Activated CD8-positive, alpha-beta memory T cell treated with anti-CD3 and anti-CD28 coated beads, Interleukin-2, amount 10 ng/mL, durations not matched to agents 7 days and 5 days (primary cell): ENCODE measurements around the gene AKAP12. TPM values are rescaled to one million over a fixed set of nuclear protein-coding genes. Genes with fewer than 3 reads are reported as not detected.

Experiments
- ATAC-seq: fragments of 150-1000 bp; cut with Tn5 transposase; one replicate; pipeline ENCODE4 v1.10.0; 2021; ENCODE audit warnings: moderate library complexity
- CTCF ChIA-PET: fragments of 350-600 bp; sonication (Branson Sonifier 250); formaldehyde crosslinking; loops from one replicate; lab custom pipeline; 2021; ENCODE audit warnings: antibody characterized with exemption; lab: Charles Lee
- DNase-seq: peaks from one replicate; pipeline ENCODE4 v3.0.0-alpha.2; 2020
- H3K27ac Mint-ChIP-seq: one replicate; pipeline ENCODE4 v1.8.0; 2021; ENCODE audit warnings: mild to moderate bottlenecking, mixed read lengths
- H3K27me3 Mint-ChIP-seq: one replicate; pipeline ENCODE4 v1.8.0; 2021; ENCODE audit warnings: mixed read lengths
- H3K36me3 Mint-ChIP-seq: one replicate; pipeline ENCODE4 v1.8.0; 2021; ENCODE audit warnings: mild to moderate bottlenecking, mixed read lengths
- H3K4me1 Mint-ChIP-seq: one replicate; pipeline ENCODE4 v1.8.0; 2021; ENCODE audit warnings: mixed read lengths
- H3K4me3 Mint-ChIP-seq: one replicate; pipeline ENCODE4 v1.8.0; 2021; ENCODE audit warnings: mild to moderate bottlenecking, moderate library complexity, mixed read lengths
- H3K9me3 Mint-ChIP-seq: one replicate; pipeline ENCODE4 v1.8.0; 2022; ENCODE audit warnings: low read depth, mixed read lengths
- total RNA-seq, 2 experiments: library from RNA; stranded (reverse); gene quantifications; one replicate each; pipeline ENCODE4 v1.2.3, GENCODE V29; 2021

AKAP12 gene
- total RNA-seq, 2 experiments from 2014 or later: 0.75 to 0.85 TPM

DNA sequence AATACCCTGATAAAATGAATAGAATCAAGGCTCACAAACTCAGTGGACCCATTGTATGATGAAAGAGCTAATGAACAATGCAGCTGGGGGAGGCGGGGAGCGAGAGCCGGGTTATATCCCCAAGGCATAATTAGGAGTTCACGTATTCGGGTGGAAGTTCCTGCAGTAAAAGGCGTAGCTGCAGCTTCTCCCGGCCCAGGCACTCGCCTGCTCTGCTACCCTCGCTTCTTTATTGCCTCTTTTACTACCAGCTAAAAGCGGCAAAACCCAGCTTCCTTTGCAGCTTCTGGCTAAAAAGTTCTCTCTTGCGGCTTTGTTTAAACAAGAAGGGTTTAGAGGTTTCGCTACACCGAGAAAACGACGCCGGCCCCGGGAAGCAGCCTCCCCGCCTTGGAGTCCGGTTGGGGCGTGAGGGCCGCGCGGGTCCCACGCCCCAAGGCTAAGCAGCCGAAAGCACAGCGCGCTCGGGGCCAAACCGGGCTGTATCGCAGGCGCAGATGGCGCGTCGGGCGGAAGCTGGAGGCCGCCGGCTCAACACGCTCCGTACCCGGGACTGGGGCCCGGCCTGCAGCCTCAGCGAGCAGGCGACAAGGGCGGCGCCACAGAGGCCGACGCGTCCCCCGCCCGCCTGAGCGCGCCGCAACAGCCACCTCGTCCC is 150.0 kb downstream of the AKAP12 start:
- ATAC-seq (peak; percentile 72), DNase-seq (no peak)
- peaks cover 54% of the 10 kb centered on the region for H3K4me1 Mint-ChIP-seq
- CTCF ChIA-PET: interaction anchor here (1.1 to 2.8 kb wide), 7 partner anchors 9 to 63 kb away, joined by 3 to 19 read pairs (median 4); a partner anchor contains a TSS
- H3K9me3 Mint-ChIP-seq: no peaks in the 10 kb centered on the region
- H3K36me3 Mint-ChIP-seq: peaks cover 28% of the 10 kb centered on the region
- H3K4me3 Mint-ChIP-seq: peak overlapping the region; percentile 85
- H3K27ac Mint-ChIP-seq: peak overlapping the region; percentile 98
- H3K27me3 Mint-ChIP-seq: no peaks in the 10 kb centered on the region

- ATAC-seq: peak; percentile 83
- CTCF ChIA-PET: interaction anchor here (1.1 to 2.8 kb wide), 7 partner anchors 10 to 62 kb away, joined by 3 to 19 read pairs (median 4); a partner anchor contains a TSS
- H3K4me1 Mint-ChIP-seq: peaks cover 54% of the 10 kb centered on the region
- H3K27ac Mint-ChIP-seq: peak overlapping the region; percentile 96
- peaks cover 27% of the 10 kb centered on the region for H3K36me3 Mint-ChIP-seq
- no peaks in the 10 kb centered on the region for H3K27me3 Mint-ChIP-seq
- H3K4me3 Mint-ChIP-seq: peak overlapping the region; percentile 45
- no peaks in the 10 kb centered on the region for H3K9me3 Mint-ChIP-seq
- peak; percentile 98 for DNase-seq
Measured at GRCh38 chr6:151390276-151390850, 150.6 kb downstream of the AKAP12 start.

GRCh38 chr6:151390851-151391470 is 151.2 kb downstream of the AKAP12 start:
- Mint-ChIP-seq H3K27me3 (no peaks in the 10 kb centered on the region), H3K27ac (peak overlapping the region; percentile 96), H3K36me3 (peaks cover 24% of the 10 kb centered on the region), H3K4me3 (peak overlapping the region; percentile 92), H3K9me3 (no peaks in the 10 kb centered on the region), H3K4me1 (peaks cover 52% of the 10 kb centered on the region)
- DNase-seq (peak; percentile 87), ATAC-seq (peak; percentile 20)
- CTCF ChIA-PET: interaction anchor here (1.1 to 1.6 kb wide), 3 partner anchors 11 to 15 kb away, joined by 3 to 11 read pairs (median 3); no protein-coding TSS in a partner anchor

DNA sequence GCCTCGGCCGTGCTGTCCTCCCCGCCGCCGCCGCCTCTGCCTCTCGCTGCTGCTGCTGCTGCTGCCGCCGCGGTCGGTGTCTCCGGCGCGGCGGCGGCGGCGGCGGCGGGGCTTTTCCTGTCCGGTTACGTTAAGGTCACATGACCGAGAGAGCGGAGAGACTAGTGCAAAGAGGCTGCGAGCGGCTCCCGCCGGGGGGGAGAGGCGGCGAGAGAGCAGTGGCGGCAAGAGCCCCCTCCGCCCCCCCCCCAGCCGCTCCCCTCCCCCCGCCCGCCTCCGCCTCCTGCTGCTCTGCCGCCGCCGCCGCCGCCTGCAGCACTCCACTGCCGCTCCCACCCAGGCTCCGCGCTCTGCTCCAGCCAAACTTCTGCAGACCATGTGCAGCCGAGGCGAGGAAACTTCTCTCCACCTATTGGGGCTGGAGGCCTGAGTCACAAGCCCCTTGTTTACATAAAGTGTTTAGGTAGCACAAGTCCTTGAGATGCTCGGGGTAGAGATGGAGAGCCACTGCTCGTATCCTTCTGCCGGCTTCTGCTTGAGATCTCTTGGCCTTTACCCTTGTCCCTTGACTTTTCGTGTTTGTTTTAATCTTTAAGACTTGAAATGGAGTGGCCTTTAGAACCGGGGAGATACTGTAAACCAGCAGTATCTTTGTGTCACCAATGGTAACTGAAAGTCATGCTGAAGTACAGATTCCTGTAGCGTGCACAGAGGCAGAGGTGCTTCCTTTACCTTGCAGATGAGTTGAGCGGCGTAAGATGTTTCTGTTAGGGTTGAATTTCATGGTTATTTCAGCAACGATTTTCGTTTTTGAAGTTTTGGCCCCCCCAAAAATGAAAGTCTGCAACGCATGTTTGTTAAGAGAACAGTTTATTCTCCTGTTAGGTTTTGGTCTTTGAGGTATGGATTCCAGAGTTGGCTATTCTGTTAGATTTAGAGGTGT is 152.0 kb downstream of the AKAP12 start, which contains the start of gene ZBTB2:
Gene ZBTB2 (minus strand): TSS at position 89 of the 943 bp plus-strand sequence. CDS start 17,922 bp downstream, outside the sequence.
- peak within 1 kb of the TSS; percentile 92 for H3K4me3 Mint-ChIP-seq
- CTCF ChIA-PET: no interaction called here
- peaks cover 54% of the 10 kb centered on the region for H3K4me1 Mint-ChIP-seq
- no peaks in the 10 kb centered on the region for H3K27me3 Mint-ChIP-seq
- H3K27ac Mint-ChIP-seq: peak within 1 kb of the TSS; percentile 96
- ATAC-seq (peak; percentile 15), DNase-seq (peak; percentile 83)
- H3K9me3 Mint-ChIP-seq: no peaks in the 10 kb centered on the region
- H3K36me3 Mint-ChIP-seq: peaks cover 24% of the 10 kb centered on the region

- Mint-ChIP-seq H3K27me3 (no peaks in the 10 kb centered on the region), H3K4me1 (peaks cover 53% of the 10 kb centered on the region), H3K36me3 (peaks cover 24% of the 10 kb centered on the region), H3K27ac (peak overlapping the region; percentile 96), H3K9me3 (no peaks in the 10 kb centered on the region), H3K4me3 (peak overlapping the region; percentile 92)
- DNase-seq: no peak
- ATAC-seq: no peak
- CTCF ChIA-PET: interaction anchor here (0.9 kb wide), 1 partner anchor 13 kb away, joined by 3 read pairs; no protein-coding TSS in a partner anchor
Measured at GRCh38 chr6:151392427-151392826, 152.7 kb downstream of the AKAP12 start.

- no peaks in the 10 kb centered on the region for H3K9me3 Mint-ChIP-seq
- H3K4me3 Mint-ChIP-seq: peak overlapping the region; percentile 92
- peak overlapping the region; percentile 96 for H3K27ac Mint-ChIP-seq
- no peak for ATAC-seq
- H3K36me3 Mint-ChIP-seq: peaks cover 29% of the 10 kb centered on the region
- H3K27me3 Mint-ChIP-seq: no peaks in the 10 kb centered on the region
- CTCF ChIA-PET: interaction anchor here (0.6 to 4.9 kb wide), 3 partner anchors 13 to 69 kb away, joined by 3 to 20 read pairs (median 4); no protein-coding TSS in a partner anchor
- peaks cover 52% of the 10 kb centered on the region for H3K4me1 Mint-ChIP-seq
- no peak for DNase-seq
Measured at GRCh38 chr6:151393410-151393809, 153.6 kb downstream of the AKAP12 start.

GRCh38 chr6:151399679-151400078 is 159.9 kb downstream of the AKAP12 start:
- Mint-ChIP-seq H3K9me3 (no peaks in the 10 kb centered on the region), H3K27me3 (no peaks in the 10 kb centered on the region), H3K27ac (no peak overlapping the region), H3K4me3 (no peak overlapping the region), H3K4me1 (peaks cover 55% of the 10 kb centered on the region), H3K36me3 (peaks cover 45% of the 10 kb centered on the region)
- CTCF ChIA-PET: no interaction called here
- no peak for ATAC-seq
- DNase-seq: no peak

DNA sequence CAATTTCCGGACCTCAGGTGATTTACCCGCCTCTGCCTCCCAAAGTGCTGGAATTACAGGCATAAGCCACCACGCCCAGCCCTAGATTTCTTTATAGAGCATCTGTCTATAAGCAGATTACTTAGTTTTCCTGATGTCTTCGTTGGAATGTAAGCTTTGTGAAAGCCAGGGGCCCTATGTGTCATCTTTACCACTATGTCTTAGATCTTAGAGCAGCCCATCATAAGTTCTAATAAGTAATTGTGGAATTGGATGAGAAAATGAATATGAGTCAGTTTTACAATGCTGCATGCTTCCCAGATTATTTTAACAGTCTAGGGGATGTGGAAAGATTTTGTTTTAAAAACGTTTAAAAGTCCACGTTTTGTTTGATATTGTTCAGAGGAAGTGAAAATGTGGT is 160.7 kb downstream of the AKAP12 start:
- Mint-ChIP-seq H3K36me3 (peaks cover 48% of the 10 kb centered on the region), H3K27me3 (no peaks in the 10 kb centered on the region), H3K27ac (peak overlapping the region; percentile 32), H3K4me1 (peaks cover 47% of the 10 kb centered on the region), H3K9me3 (no peaks in the 10 kb centered on the region), H3K4me3 (no peak overlapping the region)
- DNase-seq (no peak), ATAC-seq (no peak)
- CTCF ChIA-PET: no interaction called here

DNA sequence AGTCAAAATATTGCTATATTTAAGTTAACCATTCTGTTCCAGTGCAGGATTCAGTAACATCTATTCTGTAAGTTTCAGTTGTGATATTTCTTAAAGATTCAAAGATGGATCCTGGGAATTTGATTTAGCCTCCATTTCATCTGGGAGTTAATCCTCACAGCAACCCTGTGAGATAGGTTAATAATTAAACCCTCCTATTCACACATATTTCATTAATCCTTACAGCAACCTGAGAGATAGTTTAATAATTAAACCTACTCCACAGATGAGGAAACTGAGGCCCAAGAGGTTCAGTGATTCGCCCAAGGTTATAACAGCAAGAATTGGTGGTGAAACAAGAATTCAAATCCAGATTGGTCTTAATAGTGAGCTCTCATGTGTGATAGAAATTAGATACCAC is 162.5 kb downstream of the AKAP12 start:
- no peaks in the 10 kb centered on the region for H3K9me3 Mint-ChIP-seq
- no peak for DNase-seq
- no peak overlapping the region for H3K27ac Mint-ChIP-seq
- peaks cover 52% of the 10 kb centered on the region for H3K36me3 Mint-ChIP-seq
- H3K4me1 Mint-ChIP-seq: peaks cover 41% of the 10 kb centered on the region
- CTCF ChIA-PET: no interaction called here
- no peak overlapping the region for H3K4me3 Mint-ChIP-seq
- ATAC-seq: no peak
- no peaks in the 10 kb centered on the region for H3K27me3 Mint-ChIP-seq

- no peak overlapping the region for H3K27ac Mint-ChIP-seq
- peaks cover 48% of the 10 kb centered on the region for H3K36me3 Mint-ChIP-seq
- no peaks in the 10 kb centered on the region for H3K27me3 Mint-ChIP-seq
- H3K4me1 Mint-ChIP-seq: peaks cover 29% of the 10 kb centered on the region
- CTCF ChIA-PET: no interaction called here
- H3K4me3 Mint-ChIP-seq: no peak overlapping the region
- no peak for ATAC-seq
- no peak for DNase-seq
- H3K9me3 Mint-ChIP-seq: no peaks in the 10 kb centered on the region
Measured at GRCh38 chr6:151403919-151404308, 164.1 kb downstream of the AKAP12 start.
